HL-60 (cell line): ENCODE data around the gene GRID2.

Experiments used
- DNase-seq, 2 experiments: peaks; one replicate each; pipeline ENCODE4 v3.0.0-alpha.2; 2010 to 2020; ENCODE audit warnings: low read depth in 1 of 2, low spot score in 1 of 2
- H3K27ac ChIP-seq: fragments of 250-450 bp; sonication (Bioruptor Pico); replicated peaks from 2 replicates; pipeline ENCODE4 v1.5.1; 2020; ENCODE audit warnings: mild to moderate bottlenecking, moderate library complexity
- H3K27me3 ChIP-seq: fragments of 250-450 bp; sonication (Bioruptor Pico); 2 replicates; pipeline ENCODE4 v1.5.1; 2021; ENCODE audit warnings: mild to moderate bottlenecking, moderate library complexity; ENCODE audit not compliant: insufficient read depth, poor library complexity, severe bottlenecking
- H3K4me3 ChIP-seq: replicated peaks from 2 replicates; pipeline ENCODE4 v1.5.1; 2011; ENCODE audit warnings: mild to moderate bottlenecking, control low read depth, low read length; ENCODE audit not compliant: insufficient read depth
- GABPA ChIP-seq: IDR thresholded peaks from 2 replicates; pipeline ENCODE4 v1.6.1; 2012; ENCODE audit warnings: low read depth
- POLR2AphosphoS5 ChIP-seq: IDR thresholded peaks from 2 replicates; pipeline ENCODE4 v1.6.1; 2012; ENCODE audit warnings: low read depth
- SPI1 ChIP-seq: IDR thresholded peaks from 2 replicates; pipeline ENCODE4 v1.6.1; 2012; ENCODE audit warnings: low read depth, mild to moderate bottlenecking, borderline replicate concordance
- TF ChIP-seq, protein P1 (sequence below): IDR thresholded peaks from one replicate; pipeline ENCODE4 v1.5.1; 2011; ENCODE audit warnings: low read length, control low read depth, inconsistent platforms; ENCODE audit not compliant: insufficient read depth
- TF ChIP-seq, protein P2 (sequence below): IDR thresholded peaks from 2 replicates; pipeline ENCODE4 v1.6.1; 2012; ENCODE audit warnings: low read depth; ENCODE audit not compliant: insufficient replicate concordance

Gene GRID2

DNA sequence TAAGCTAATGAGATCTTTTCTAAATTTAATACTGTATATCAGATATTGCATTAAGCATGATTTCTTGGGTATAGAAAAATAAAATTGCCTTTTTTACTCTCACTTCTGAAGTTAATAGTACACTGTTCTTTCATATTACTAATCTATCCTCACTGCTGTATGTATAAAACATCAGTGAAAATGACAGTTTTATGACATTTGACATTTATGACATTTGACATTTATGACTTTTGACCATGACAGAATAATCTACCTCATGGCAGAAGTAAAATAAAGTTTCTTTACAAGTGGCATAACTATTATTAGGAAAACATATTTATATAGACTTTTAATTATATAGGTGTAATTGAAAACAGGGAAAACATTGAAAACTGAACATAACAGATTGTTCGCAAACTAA is 13.3 kb downstream of the GRID2 start:
- no peak overlapping the region for H3K4me3 ChIP-seq
- TF ChIP-seq, protein P1, sequence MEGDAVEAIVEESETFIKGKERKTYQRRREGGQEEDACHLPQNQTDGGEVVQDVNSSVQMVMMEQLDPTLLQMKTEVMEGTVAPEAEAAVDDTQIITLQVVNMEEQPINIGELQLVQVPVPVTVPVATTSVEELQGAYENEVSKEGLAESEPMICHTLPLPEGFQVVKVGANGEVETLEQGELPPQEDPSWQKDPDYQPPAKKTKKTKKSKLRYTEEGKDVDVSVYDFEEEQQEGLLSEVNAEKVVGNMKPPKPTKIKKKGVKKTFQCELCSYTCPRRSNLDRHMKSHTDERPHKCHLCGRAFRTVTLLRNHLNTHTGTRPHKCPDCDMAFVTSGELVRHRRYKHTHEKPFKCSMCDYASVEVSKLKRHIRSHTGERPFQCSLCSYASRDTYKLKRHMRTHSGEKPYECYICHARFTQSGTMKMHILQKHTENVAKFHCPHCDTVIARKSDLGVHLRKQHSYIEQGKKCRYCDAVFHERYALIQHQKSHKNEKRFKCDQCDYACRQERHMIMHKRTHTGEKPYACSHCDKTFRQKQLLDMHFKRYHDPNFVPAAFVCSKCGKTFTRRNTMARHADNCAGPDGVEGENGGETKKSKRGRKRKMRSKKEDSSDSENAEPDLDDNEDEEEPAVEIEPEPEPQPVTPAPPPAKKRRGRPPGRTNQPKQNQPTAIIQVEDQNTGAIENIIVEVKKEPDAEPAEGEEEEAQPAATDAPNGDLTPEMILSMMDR = no peak
- TF ChIP-seq POLR2AphosphoS5 (no peak), GABPA (no peak), SPI1 (no peak)
- TF ChIP-seq, protein P2, sequence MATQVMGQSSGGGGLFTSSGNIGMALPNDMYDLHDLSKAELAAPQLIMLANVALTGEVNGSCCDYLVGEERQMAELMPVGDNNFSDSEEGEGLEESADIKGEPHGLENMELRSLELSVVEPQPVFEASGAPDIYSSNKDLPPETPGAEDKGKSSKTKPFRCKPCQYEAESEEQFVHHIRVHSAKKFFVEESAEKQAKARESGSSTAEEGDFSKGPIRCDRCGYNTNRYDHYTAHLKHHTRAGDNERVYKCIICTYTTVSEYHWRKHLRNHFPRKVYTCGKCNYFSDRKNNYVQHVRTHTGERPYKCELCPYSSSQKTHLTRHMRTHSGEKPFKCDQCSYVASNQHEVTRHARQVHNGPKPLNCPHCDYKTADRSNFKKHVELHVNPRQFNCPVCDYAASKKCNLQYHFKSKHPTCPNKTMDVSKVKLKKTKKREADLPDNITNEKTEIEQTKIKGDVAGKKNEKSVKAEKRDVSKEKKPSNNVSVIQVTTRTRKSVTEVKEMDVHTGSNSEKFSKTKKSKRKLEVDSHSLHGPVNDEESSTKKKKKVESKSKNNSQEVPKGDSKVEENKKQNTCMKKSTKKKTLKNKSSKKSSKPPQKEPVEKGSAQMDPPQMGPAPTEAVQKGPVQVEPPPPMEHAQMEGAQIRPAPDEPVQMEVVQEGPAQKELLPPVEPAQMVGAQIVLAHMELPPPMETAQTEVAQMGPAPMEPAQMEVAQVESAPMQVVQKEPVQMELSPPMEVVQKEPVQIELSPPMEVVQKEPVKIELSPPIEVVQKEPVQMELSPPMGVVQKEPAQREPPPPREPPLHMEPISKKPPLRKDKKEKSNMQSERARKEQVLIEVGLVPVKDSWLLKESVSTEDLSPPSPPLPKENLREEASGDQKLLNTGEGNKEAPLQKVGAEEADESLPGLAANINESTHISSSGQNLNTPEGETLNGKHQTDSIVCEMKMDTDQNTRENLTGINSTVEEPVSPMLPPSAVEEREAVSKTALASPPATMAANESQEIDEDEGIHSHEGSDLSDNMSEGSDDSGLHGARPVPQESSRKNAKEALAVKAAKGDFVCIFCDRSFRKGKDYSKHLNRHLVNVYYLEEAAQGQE = no peak
- DNase-seq = no peak
- no peak overlapping the region for H3K27ac ChIP-seq
- H3K27me3 ChIP-seq = no peaks in the 10 kb centered on the region

DNA sequence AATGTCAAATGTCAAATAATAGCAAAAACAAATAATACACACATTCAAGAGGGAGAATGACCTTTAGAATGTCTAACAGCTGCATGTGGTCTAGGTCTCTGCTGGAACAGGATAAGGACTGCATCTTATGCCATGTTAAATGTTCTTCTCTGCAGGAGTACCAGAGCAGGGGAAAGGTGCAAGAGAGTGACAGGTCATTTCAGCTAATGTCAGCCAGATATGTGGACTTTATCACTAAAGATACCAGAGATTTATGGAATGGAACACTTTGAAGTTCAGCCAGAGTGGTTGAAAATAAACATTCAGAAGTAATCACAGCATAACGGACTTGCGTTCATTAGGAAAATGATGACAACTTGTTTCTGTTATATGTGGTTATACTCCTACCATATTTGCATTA is 24.3 kb downstream of the GRID2 start:
- H3K27ac ChIP-seq = no peak overlapping the region
- no peaks in the 10 kb centered on the region for H3K27me3 ChIP-seq
- DNase-seq = no peak
- TF ChIP-seq, protein P2 = no peak
- TF ChIP-seq SPI1 (no peak), GABPA (no peak), POLR2AphosphoS5 (no peak)
- TF ChIP-seq, protein P1 = no peak
- no peak overlapping the region for H3K4me3 ChIP-seq

DNA sequence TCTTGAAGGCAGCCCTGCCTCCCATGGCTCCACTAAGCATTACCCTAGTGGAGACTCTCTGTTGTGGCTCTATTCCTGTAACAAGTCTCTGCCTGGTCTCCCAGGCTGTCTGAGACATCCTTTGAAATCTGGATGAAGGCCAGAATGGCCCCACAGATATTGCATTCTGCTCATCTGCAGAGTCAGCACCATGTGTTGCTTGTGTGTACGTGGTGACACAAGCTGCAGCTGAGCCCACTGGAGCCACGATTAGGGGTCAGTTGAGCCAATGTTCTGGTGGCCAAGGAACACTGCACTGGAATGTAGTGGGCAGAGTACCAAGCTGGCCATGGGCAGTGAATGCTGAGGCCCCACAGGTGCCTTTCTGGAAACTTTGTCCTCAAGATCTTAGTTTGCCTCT is 29.2 kb downstream of the GRID2 start:
- no peak for DNase-seq
- H3K27me3 ChIP-seq = no peaks in the 10 kb centered on the region
- H3K4me3 ChIP-seq = no peak overlapping the region
- H3K27ac ChIP-seq = no peak overlapping the region
- TF ChIP-seq, protein P2 = no peak
- TF ChIP-seq SPI1 = no peak
- TF ChIP-seq, protein P1 = no peak
- TF ChIP-seq POLR2AphosphoS5 = no peak
- TF ChIP-seq GABPA = no peak
